Measurements from ENCODE around the gene KTN1.

GRCh38 chr14:55693904-55694303, 113.9 kb downstream of the KTN1 start:
- TF ChIP-seq CTCF (IDR thresholded peaks at IDR 0.05; ENCODE audit: borderline replicate concordance, extremely low read depth, low read length, poor library complexity, severe bottlenecking) (no peak), EZH2 (IDR thresholded peaks at IDR 0.05; ENCODE audit: borderline replicate concordance, low read depth, low read length, severe bottlenecking) (no peak)
